GM11168 (cell line): ENCODE results near the gene CEP164.
"Not testable (repeated sequence)": the region's sequence is repeated elsewhere in the genome, so short reads cannot be mapped to it uniquely, and the experiment has no call there.

Experiments used
- in situ Hi-C: fragments of 300-500 bp; cut with MboI; formaldehyde crosslinking; loops from one replicate; pipeline ENCODE4 v1.12.0; 2022; ENCODE audit warnings: low sequenced_read_pairs; ENCODE audit not compliant: unreplicated experiment

CEP164 gene

DNA sequence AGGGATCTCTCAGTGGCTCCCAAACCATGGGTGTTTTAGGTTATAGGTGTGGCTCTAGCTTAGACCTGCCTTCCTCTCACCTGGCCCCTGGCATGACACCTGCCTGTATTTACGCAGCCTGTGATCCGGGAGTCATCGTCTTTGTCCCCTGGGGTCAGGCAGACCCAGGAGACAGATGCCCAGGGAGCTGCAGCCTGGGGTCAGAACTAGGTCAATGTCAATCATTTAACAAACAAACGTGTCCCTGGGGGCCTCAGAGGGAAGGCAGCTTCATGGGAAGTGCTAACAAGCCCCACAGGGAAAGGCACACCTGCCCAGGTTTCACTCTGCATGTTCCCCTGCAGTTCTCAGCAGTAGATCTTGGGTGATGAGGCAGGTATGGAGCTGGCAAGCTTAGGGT, 24.6 kb upstream of the CEP164 start:
- in situ Hi-C loops, result no loop called here

- in situ Hi-C loops, result no loop called here
Observed at GRCh38 chr11:117303646-117304315, 23.9 kb upstream of the CEP164 start.

GRCh38 chr11:117305145-117305544, 22.5 kb upstream of the CEP164 start:
- in situ Hi-C loops, result no loop called here

DNA sequence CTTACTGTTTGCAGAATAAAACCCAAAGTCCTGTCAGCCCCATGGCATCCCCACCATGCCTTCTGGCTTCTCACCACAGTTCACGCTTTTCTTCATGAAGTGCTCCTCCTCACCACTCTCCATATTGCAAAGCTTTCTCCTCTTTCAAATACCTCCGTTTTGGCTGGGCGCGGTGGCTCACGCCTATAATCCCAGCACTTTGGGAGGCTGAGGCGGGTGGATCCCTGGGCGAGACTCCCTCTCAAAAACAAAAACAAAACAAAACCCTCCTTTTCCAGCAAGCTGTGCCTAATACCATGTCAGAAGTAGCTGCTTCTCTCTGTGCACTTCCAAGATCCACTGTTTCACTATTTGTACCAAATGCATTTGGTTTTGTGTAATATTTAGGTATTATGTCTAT, 18.3 kb upstream of the CEP164 start:
- in situ Hi-C loops, result no loop called here

DNA sequence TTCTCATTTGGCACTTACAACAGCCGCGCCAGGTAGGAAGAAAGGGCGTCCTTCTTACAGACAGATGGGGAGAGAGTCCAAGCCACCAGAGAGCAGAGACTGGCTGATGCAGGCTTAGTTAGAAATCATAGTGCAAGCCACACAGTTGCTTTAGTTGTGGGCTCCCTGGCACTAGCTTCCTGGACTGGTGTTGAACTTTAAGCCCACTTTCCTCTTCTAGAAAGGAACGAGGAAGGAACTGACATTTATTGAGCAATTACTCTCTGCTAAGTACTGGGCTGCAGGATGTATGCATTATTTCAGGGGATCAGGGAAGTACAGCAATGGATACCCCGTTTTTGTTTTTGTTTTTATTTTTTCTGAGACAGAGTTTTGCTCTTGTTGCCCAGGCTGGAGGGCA, 14.6 kb upstream of the CEP164 start:
- in situ Hi-C loops, result no loop called here

DNA sequence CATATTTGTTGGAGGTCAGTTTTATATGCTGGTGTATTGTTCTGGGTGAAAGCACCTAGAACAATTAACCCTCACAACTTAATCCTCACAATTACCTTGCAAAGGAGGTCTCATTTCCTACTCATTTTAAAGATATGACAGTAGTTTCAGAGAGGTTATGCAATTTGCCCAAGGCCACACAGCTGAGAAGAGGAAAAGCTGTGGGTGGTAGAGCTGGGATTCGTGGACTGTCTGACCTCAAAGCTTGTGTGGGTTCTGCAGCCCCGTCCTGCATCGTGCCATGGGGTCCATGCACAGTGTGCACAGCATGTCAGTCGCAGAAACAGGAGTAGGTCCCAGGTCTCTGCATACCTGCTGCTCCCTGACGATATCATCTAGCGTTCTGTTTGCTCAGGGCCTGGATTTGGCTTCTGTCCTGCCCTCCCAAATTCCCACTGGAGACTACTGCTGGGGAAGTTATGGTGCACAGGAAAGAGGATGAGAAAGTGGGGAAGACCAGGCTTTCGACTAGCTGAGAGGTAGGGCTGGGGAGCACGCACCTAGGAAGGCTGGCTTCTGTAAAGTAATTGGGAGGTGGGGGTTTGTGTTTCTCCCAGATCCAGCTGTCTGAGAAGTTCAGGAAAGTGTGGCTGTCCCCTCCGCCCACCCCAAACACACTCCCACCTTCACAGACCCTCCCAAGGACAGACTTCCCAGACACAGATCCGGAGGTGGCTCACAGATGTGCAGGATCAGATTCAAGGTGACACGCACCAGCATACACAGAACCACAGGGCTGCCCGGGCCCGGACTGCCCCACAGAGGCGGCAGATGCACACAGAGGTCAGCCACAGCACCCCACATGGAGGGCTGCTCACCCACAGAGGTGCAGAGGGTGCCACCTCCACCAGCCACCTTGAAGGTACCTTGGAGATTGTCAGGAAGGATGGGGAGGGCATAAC, 13.6 kb upstream of the CEP164 start:
- in situ Hi-C loops, result no loop called here

DNA sequence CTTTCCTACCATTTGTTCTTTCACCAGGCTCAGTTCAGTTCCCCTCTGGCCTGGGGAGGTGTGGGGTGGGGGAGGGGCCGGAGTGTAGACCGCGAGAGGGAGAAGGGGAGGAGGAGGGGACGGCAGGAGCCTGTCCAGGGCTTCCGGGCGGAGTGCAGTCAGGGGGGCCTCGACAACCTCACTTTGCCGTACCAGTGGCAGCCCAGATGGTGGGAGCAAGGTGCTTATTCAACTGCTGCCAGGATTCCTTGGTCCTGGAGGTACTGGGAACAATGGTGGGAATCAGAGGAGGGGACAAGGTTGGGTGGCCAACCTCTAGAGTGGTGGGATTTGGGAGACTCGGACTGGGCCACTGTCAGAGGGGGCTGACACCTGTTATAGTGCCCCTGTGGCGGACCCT, 12.8 kb upstream of the CEP164 start:
- in situ Hi-C loops, result loop anchor here (5.0 kb wide), 1 partner anchor 33 kb away; no protein-coding TSS in a partner anchor

DNA sequence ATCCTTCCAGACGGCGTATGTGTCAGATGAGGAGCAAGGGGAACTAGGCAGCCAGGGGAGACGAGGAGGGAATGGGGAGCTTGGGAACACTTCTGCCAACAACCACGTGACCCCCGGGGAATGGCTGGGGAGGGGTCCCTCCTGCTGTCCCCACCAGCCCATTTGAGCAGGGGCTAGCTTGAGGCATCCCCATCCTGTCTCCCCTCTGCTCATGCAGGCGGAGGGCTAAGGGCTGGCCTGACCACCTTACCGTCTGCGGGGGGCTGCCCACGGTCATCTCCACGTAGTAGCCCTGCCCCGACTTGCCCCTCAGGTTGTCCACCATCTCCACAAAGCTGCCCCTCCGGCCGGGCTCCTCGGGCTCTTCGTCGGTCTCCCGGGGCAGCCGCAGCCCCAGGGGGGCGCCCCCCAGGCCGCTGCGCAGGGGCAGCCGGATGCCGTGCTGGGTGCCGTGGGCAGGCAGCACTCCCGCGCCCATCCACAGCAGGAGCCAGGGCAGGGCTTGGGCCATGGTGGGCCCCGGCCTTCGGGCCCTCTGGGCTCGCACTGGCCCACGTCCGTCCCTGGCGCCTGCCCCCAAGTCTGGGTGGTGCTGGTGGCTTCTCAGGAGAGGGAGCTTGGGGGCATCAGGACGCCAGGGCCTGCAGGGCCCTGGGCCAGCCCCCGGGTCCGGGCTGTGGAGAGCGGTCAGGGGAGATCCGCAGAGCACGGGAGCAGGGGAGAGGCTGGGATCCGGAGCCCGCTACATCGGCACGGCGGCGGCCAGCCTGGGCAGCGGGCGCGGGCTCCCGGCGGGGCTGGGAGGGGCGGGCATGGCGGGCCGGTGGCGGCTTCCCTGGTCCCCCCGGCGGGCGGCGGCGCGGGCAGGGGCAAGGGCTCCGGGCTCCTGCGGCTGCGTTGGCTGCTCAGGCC, 12.1 kb upstream of the CEP164 start:
- in situ Hi-C loops, result loop anchor here (5.0 kb wide), 1 partner anchor 33 kb away; no protein-coding TSS in a partner anchor

GRCh38 chr11:117316197-117316961, 11.3 kb upstream of the CEP164 start, which contains the start of gene BACE1:
TSS of gene BACE1 (minus strand) at chr11:117316256. CDS start at chr11:117315795, 461 bp downstream.
- in situ Hi-C loops, result loop anchor here (5.0 kb wide), 1 partner anchor 34 kb away; no protein-coding TSS in a partner anchor

- in situ Hi-C loops, result loop anchor here (5.0 kb wide), 1 partner anchor 36 kb away; no protein-coding TSS in a partner anchor
Observed at GRCh38 chr11:117318738-117319137, 8.9 kb upstream of the CEP164 start.

DNA sequence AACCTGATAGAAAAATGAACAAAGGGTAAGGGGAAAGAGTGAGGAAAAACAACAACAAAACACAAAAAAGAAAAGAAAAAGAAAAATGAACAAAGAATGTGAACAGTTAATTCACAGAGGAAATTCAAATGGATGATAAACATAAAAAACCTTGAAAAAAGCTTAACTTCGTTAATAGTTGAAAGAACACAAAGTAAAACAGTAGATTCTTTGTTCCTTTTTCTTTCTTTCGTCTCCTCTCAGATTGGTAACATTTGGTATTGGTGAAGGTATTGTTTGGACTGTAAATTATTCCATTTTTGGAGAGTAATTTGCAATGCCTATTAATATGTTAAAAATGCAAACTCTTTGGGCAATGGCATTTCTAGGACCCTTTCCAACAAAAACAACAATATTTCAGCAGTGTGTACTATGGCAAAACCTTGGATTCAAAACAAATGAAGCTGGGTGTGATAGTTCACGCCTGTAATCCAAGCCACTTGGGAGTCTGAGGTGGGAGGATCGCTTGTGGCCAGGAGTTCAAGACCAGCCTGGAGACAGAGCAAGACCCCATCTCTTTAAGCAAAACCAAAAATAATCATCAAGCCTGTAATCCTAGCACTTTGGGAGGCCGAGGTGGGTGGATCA, 8.3 kb upstream of the CEP164 start:
- in situ Hi-C loops, result loop anchor here (5.0 kb wide), 1 partner anchor 37 kb away; no protein-coding TSS in a partner anchor

GRCh38 chr11:117327255-117327566, 443 bp upstream of the CEP164 start:
- in situ Hi-C loops, result not testable (repeated sequence)

DNA sequence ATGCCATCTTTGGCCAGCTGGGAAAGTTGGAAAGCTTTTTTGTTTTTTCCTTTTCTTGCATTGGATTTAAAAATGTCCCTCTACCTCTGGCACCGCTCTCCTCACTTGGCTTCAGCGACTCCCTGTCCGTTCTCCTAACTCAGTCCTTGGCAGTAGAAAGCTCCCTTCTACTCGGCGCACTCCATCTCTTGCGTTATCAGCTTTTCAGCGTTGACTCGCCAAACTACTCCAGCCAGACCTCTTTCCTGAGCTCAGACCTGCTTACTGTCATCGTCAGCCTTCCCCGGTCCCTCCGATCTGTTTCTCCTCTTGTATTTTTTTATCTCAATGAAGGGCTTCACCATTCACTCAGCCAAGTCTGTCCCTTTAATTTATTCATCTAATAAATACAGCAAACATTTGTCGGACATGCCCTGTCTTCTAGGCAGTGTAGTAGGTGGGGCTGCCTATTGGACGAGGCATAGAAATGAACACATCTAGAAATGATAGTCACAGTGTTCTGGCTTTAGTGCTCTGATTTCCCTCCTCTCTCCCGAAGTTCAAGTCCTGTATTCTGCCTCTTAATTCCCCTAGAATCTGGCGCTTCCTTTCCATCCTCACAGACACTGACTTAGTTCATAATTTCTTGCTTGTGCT, 839 bp downstream of the CEP164 start:
- in situ Hi-C loops, result no loop called here

GRCh38 chr11:117332843-117333242, 5.2 kb downstream of the CEP164 start:
- in situ Hi-C loops, result no loop called here

- in situ Hi-C loops, result no loop called here
Observed at GRCh38 chr11:117333917-117334316, 6.3 kb downstream of the CEP164 start.

GRCh38 chr11:117334896-117335295, 7.2 kb downstream of the CEP164 start:
- in situ Hi-C loops, result no loop called here

GRCh38 chr11:117335399-117335798, 7.7 kb downstream of the CEP164 start:
- in situ Hi-C loops, result no loop called here

GRCh38 chr11:117337076-117337475, 9.4 kb downstream of the CEP164 start:
- in situ Hi-C loops, result no loop called here

DNA sequence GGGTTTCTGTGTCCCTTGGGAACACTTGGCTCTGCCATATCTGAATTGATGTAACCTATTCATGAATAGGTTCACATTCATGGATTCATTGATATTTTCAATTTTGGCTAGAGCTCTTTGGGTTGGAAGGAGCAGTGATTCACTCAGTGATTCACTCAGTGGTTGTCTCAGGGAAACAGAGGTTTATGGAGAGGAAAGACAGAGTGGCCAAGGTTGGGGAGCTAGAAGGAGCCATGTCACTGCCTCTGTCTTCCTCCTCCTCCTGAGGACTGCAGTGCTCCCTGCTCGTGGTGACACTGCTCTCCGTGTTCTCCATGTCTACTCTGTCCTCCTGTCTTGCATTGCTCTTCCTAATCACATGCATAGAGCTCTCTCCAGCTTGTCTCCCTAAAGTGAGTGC, 17.4 kb downstream of the CEP164 start:
- in situ Hi-C loops, result no loop called here
